K562 (cell line): ENCODE measurements around the gene BMP10. TPM values are rescaled to one million over a fixed set of nuclear protein-coding genes. Genes with fewer than 3 reads are reported as not detected.

Experiments
- ATAC-seq: fragments of 200-7000 bp; cut with Tn5 transposase; 3 replicates; pipeline ENCODE4 v1.9.1; 2020; ENCODE audit warnings: moderate library complexity
- BruUV-seq: library from RNA; stranded (reverse); fragments of 400-500 nt; replicated peaks from 2 replicates; lab custom pipeline; 2021; lab: Mats Ljungman, UMichigan
- CTCF ChIA-PET: fragments of 300-600 bp; formaldehyde crosslinking; extraction: SDS; loops from one replicate; lab custom pipeline; 2021; ENCODE audit warnings: low intra/inter-chr PET ratio; lab: Yijun Ruan, JAX
- POLR2A ChIA-PET: fragments of 300-600, 350-650 bp; sonication (Branson Sonifier 250); formaldehyde crosslinking; extraction: SDS; loops from one replicate; lab custom pipeline; 2021; ENCODE audit warnings: antibody characterized with exemption, inconsistent platforms; lab: Yijun Ruan, JAX
- DNase-seq, 4 experiments: peaks; one replicate each; pipeline versions ENCODE4 v3.0.0 to v3.0.0-alpha.2; 2011 to 2018; ENCODE audit warnings: low spot score in 3 of 4, mixed read lengths in 3 of 4; ENCODE audit errors: extremely low read depth in 1 of 4
- FAIRE-seq: peaks from 2 replicates; lab custom pipeline; 2011; peaks lifted over from hg19 to GRCh38; lab: Jason Lieb, UNC
- H2AFZ ChIP-seq: 2 replicates; pipeline ENCODE4 v1.6.0; 2011; ENCODE audit warnings: low read depth, low read length, control low read depth, inconsistent platforms
- H3K27ac ChIP-seq: fragments of 200-600 bp; 3 replicates; pipeline ENCODE4 v1.8.0; 2011; ENCODE audit warnings: low read depth, mild to moderate bottlenecking, control low read depth, inconsistent platforms, low read length, moderate library complexity, mixed read lengths; ENCODE audit errors: extremely low read depth
- H3K27me3 ChIP-seq, 2 experiments: fragments of 300-600 bp in 1 of 2; 2 replicates in 1 of 2; 3 replicates in 1 of 2; pipeline versions ENCODE4 v1.6.0 to v1.8.0; 2011; ENCODE audit warnings: inconsistent platforms in 2 of 2, low read length in 2 of 2, mild to moderate bottlenecking in 1 of 2, mixed read lengths in 1 of 2, moderate library complexity in 1 of 2; ENCODE audit not compliant: control insufficient read depth in 2 of 2, insufficient read depth in 2 of 2
- H3K36me3 ChIP-seq: fragments of 300-600 bp; 3 replicates; pipeline ENCODE4 v1.8.0; 2011; ENCODE audit warnings: mild to moderate bottlenecking, low read length, inconsistent platforms; ENCODE audit not compliant: control insufficient read depth, insufficient read depth
- H3K4me1 ChIP-seq, 2 experiments: fragments of 200-600 bp in 1 of 2; replicated peaks in 1 of 2; 2 replicates in 1 of 2; 3 replicates in 1 of 2; pipeline versions ENCODE4 v1.5.1 to v1.8.0; 2011; ENCODE audit warnings: inconsistent platforms in 2 of 2, low read length in 2 of 2, mild to moderate bottlenecking in 1 of 2, mixed read lengths in 1 of 2, moderate library complexity in 1 of 2; ENCODE audit not compliant: control insufficient read depth in 2 of 2, insufficient read depth in 2 of 2
- H3K4me2 ChIP-seq: 2 replicates; pipeline ENCODE4 v1.6.1; 2011; ENCODE audit warnings: low read length, control low read depth, inconsistent platforms, mixed read lengths; ENCODE audit not compliant: insufficient read depth
- H3K4me3 ChIP-seq: fragments of 200-600 bp; sonication (generic), shearing (Covaris generic); 2 replicates; pipeline ENCODE4 v1.5.1; 2016; ENCODE audit warnings: control low read depth, inconsistent platforms
- H3K79me2 ChIP-seq: fragments of 200-600 bp; 3 replicates; pipeline ENCODE4 v1.8.0; 2011; ENCODE audit warnings: low read length, inconsistent platforms; ENCODE audit not compliant: control insufficient read depth, insufficient read depth
- H3K9ac ChIP-seq, 2 experiments: 2 replicates each; pipeline versions ENCODE4 v1.6.0 to v1.6.1; 2011; ENCODE audit warnings: low read depth in 2 of 2, low read length in 2 of 2, control low read depth in 1 of 2, inconsistent platforms in 1 of 2, mild to moderate bottlenecking in 1 of 2, mixed read lengths in 1 of 2; ENCODE audit not compliant: insufficient read depth in 1 of 2
- H3K9me1 ChIP-seq: one replicate; pipeline ENCODE4 v1.6.0; 2011; ENCODE audit warnings: inconsistent platforms, mild to moderate bottlenecking, low read length, moderate library complexity; ENCODE audit not compliant: control insufficient read depth, insufficient read depth
- H3K9me3 ChIP-seq: replicated peaks from 2 replicates; pipeline ENCODE4 v1.5.1; 2011; ENCODE audit warnings: low read depth, low read length, inconsistent platforms; ENCODE audit not compliant: control insufficient read depth, insufficient read depth
- H4K20me1 ChIP-seq: replicated peaks from 2 replicates; pipeline ENCODE4 v1.6.1; 2011; ENCODE audit warnings: low read length, inconsistent platforms, mixed read lengths; ENCODE audit not compliant: control insufficient read depth, insufficient read depth
- ATF1 ChIP-seq, 2 experiments: fragments of 450-650 bp in 1 of 2; IDR thresholded peaks; 2 replicates each; pipeline ENCODE4 v1.6.1; 2016; ENCODE audit warnings: missing compliant biosample characterization in 1 of 2, missing genetic modification characterization in 1 of 2
- CBX5 ChIP-seq: IDR thresholded peaks from 2 replicates; pipeline ENCODE4 v1.6.1; 2014; ENCODE audit warnings: low read depth, borderline replicate concordance
- CHAMP1 ChIP-seq: fragments of 450-650 bp; IDR thresholded peaks from 2 replicates; pipeline ENCODE4 v1.6.1; 2016; ENCODE audit warnings: mild to moderate bottlenecking
- FUS ChIP-seq: fragments of 200-400 bp; formaldehyde crosslinking; optimal IDR thresholded peaks from 2 replicates; pipeline ENCODE3; 2017; ENCODE audit warnings: low read depth, low read length
- PHF20 ChIP-seq: fragments of 450-650 bp; IDR thresholded peaks from 2 replicates; pipeline ENCODE4 v1.6.1; 2018; ENCODE audit not compliant: partially characterized antibody
- SRSF7 ChIP-seq: fragments of 200-400 bp; formaldehyde crosslinking; optimal IDR thresholded peaks from 2 replicates; pipeline ENCODE3; 2017; ENCODE audit warnings: mild to moderate bottlenecking, low read depth, low read length
- TAF15 ChIP-seq: fragments of 200-400 bp; formaldehyde crosslinking; IDR thresholded peaks from 2 replicates; pipeline ENCODE4 v1.6.1; 2017; ENCODE audit warnings: mild to moderate bottlenecking, low read depth, low read length, moderate library complexity
- ZNF408 ChIP-seq: fragments of 250-450 bp; sonication (Bioruptor Pico); IDR thresholded peaks from 2 replicates; pipeline ENCODE4 v1.4.0; 2020; ENCODE audit warnings: low read depth, mild to moderate bottlenecking, moderate library complexity
- ZNF79 ChIP-seq: fragments of 250-450 bp; sonication (Bioruptor Pico); IDR thresholded peaks from 2 replicates; pipeline ENCODE4 v1.4.0; 2020; ENCODE audit warnings: low read depth, mild to moderate bottlenecking, moderate library complexity
- WGBS: fragments of 100-300 bp; shearing (Covaris generic); methylation state at CpG from one replicate; pipeline ENCODE4 v1.1.6; 2016; ENCODE audit warnings: low coverage, mixed read lengths; ENCODE audit not compliant: insufficient coverage; ENCODE audit errors: missing lambda C conversion rate; 5-methylcytosine and 5-hydroxymethylcytosine counted together
- in situ Hi-C: fragments of 300-500 bp; cut with MboI; formaldehyde crosslinking; loops from 4 replicates; pipeline ENCODE4 v1.15.0; 2018; ENCODE audit warnings: inconsistent platforms, mixed read lengths
- intact Hi-C: fragments of 100-400 bp; cut with micrococcal nuclease; formaldehyde crosslinking; loops from 2 replicates; pipeline ENCODE4 v1.14.2; 2022
- polyA plus RNA-seq, 8 experiments: library from polyadenylated mRNA; depleted of rRNA in 4 of 8; stranded (reverse) in 5 of 8; unstranded in 3 of 8; fragments of >200 nt; fragmentation: Nextera tagmentation in 2 of 8; fragmentation: Illumina TruSeq in 1 of 8; extraction: Ambion mirVana in 2 of 8; extraction: Trizol in 1 of 8; gene quantifications; 2 replicates each; pipeline versions ENCODE4 v1.2.1 to v1.2.3, GENCODE V29; 2011 to 2014; ENCODE audit warnings: inconsistent platforms in 1 of 8, missing spikeins in 1 of 8
- total RNA-seq, 7 experiments: library from RNA; depleted of rRNA in 6 of 7; stranded (reverse); fragments of >200 nt in 6 of 7; fragmentation: Illumina TruSeq in 2 of 7; extraction: Trizol in 2 of 7; gene quantifications; 2 replicates each; pipeline versions ENCODE4 v1.2.1 to v1.2.3, GENCODE V29; 2011 to 2021; ENCODE audit warnings: low replicate concordance in 1 of 7

The BMP10 gene
- total and polyA plus RNA-seq, 9 of the 15 experiments (the other 6 are each of a cell fraction or from before 2014, with no cell fraction given): 0.11 to 0.91 (median 0.43) TPM

- 43% methylated on average over 1 of the region's 1 CpG for WGBS
- ChIA-PET POLR2A (interaction anchor here (0.6 kb wide), 1 partner anchor 260 kb away, joined by 4 read pairs; no protein-coding TSS in a partner anchor), CTCF (no interaction called here)
- in situ Hi-C loops: no loop called here
- Histone ChIP-seq H3K4me2 (peak overlapping the region; percentile 51), H3K27me3 (no peaks in the 10 kb centered on the region), H3K9ac (no peak overlapping the region), H3K9me1 (no peaks in the 10 kb centered on the region), H3K36me3 (no peaks in the 10 kb centered on the region), H3K4me1 (peaks cover 18 to 79% of the 10 kb centered on the region in 2 experiments), H4K20me1 (no peaks in the 10 kb centered on the region), H3K27ac (peak overlapping the region; percentile 47), H3K9me3 (no peaks in the 10 kb centered on the region), H2AFZ (peak overlapping the region; percentile 51), H3K4me3 (no peak overlapping the region), H3K79me2 (no peaks in the 10 kb centered on the region)
- BruUV-seq: no TSS peak
- FAIRE-seq (no peak), ATAC-seq (peak; percentile 43), DNase-seq (peak in 1 of 4 experiments; percentile 30)
- intact Hi-C loops: no loop called here
- TF ChIP-seq TAF15: no peak
- no peak for TF ChIP-seq ZNF408 (CRISPR knock-in tag)
- no peak for TF ChIP-seq CHAMP1
- TF ChIP-seq FUS: no peak
- TF ChIP-seq PHF20: no peak
- no peak for TF ChIP-seq ZNF79
- no peak for TF ChIP-seq ATF1 (CRISPR knock-in tag; IDR thresholded peaks at IDR 0.05)
- TF ChIP-seq ATF1 (tag; IDR thresholded peaks at IDR 0.05): no peak
- TF ChIP-seq CBX5: no peak
- TF ChIP-seq SRSF7: no peak
Observed at GRCh38 chr2:68911709-68912108, 40.5 kb upstream of the BMP10 start.
